Measurements from ENCODE around the gene GREB1.

Gene GREB1

GRCh38 chr2:11563784-11564666 lies 30.2 kb downstream of the GREB1 start:
- POLR2A ChIA-PET: no interaction called here
- CTCF ChIA-PET: no interaction called here
- no peak for TF ChIP-seq PKNOX1 (IDR thresholded peaks at IDR 0.05)
- no peak for TF ChIP-seq FOXA1 (IDR thresholded peaks at IDR 0.05)
- TF ChIP-seq FOXK2 (IDR thresholded peaks at IDR 0.05): no peak
- DNase-seq (ENCODE audit: extremely low spot score): no peak

- TF ChIP-seq LEF1 (IDR thresholded peaks at IDR 0.05; ENCODE audit: borderline replicate concordance): no peak
- no peak for TF ChIP-seq NFRKB (IDR thresholded peaks at IDR 0.05)
- no peak for TF ChIP-seq HDGF (IDR thresholded peaks at IDR 0.05; ENCODE audit: borderline replicate concordance)
- no peak for TF ChIP-seq FOXA1 (IDR thresholded peaks at IDR 0.05)
- no peak for TF ChIP-seq SP1 (IDR thresholded peaks at IDR 0.05)
- TF ChIP-seq CTBP1 (IDR thresholded peaks at IDR 0.05; ENCODE audit: borderline replicate concordance): no peak
- no peak for TF ChIP-seq ZNF384 (IDR thresholded peaks at IDR 0.05)
- TF ChIP-seq TARDBP (IDR thresholded peaks at IDR 0.05): no peak
- no peak for TF ChIP-seq ARNT (IDR thresholded peaks at IDR 0.05)
- no peak for TF ChIP-seq PKNOX1 (IDR thresholded peaks at IDR 0.05)
- POLR2A ChIA-PET: interaction anchor here (1.0 kb wide), 1 partner anchor 14 kb away, joined by 3 read pairs; no protein-coding TSS in a partner anchor
- no peak for DNase-seq (ENCODE audit: extremely low spot score)
- CTCF ChIA-PET: interaction anchor here (1.2 kb wide), 1 partner anchor 18 kb away, joined by 5 read pairs; no protein-coding TSS in a partner anchor
These were observed 31.1 kb downstream of the GREB1 start for GRCh38 chr2:11564816-11565567.

GRCh38 chr2:11566383-11566782 lies 32.5 kb downstream of the GREB1 start:
- POLR2A ChIA-PET: no interaction called here
- CTCF ChIA-PET: no interaction called here
- DNase-seq (ENCODE audit: extremely low spot score): no peak
- TF ChIP-seq FOXA1 (IDR thresholded peaks at IDR 0.05) (no peak), NFRKB (IDR thresholded peaks at IDR 0.05) (no peak)

- ChIA-PET POLR2A (no interaction called here), CTCF (no interaction called here)
- DNase-seq (ENCODE audit: extremely low spot score): no peak
- TF ChIP-seq ZNF384 (IDR thresholded peaks at IDR 0.05) (no peak), HDGF (IDR thresholded peaks at IDR 0.05; ENCODE audit: borderline replicate concordance) (no peak), BHLHE40 (IDR thresholded peaks at IDR 0.05; ENCODE audit: borderline replicate concordance) (no peak), SUZ12 (IDR thresholded peaks at IDR 0.05) (no peak), FOXA1 (IDR thresholded peaks at IDR 0.05) (no peak), FOXM1 (IDR thresholded peaks at IDR 0.05; ENCODE audit: borderline replicate concordance) (no peak), FOXK2 (IDR thresholded peaks at IDR 0.05) (no peak), LEF1 (IDR thresholded peaks at IDR 0.05; ENCODE audit: borderline replicate concordance) (no peak), SP1 (IDR thresholded peaks at IDR 0.05) (no peak)
These were observed 33.8 kb downstream of the GREB1 start for GRCh38 chr2:11567631-11568031.

GRCh38 chr2:11568436-11568835 lies 34.6 kb downstream of the GREB1 start:
- POLR2A ChIA-PET: no interaction called here
- no peak for DNase-seq (ENCODE audit: extremely low spot score)
- TF ChIP-seq FOXA1 (IDR thresholded peaks at IDR 0.05): no peak
- CTCF ChIA-PET: interaction anchor here (1.1 kb wide), 1 partner anchor 14 kb away, joined by 4 read pairs; no protein-coding TSS in a partner anchor

- ChIA-PET POLR2A (no interaction called here), CTCF (no interaction called here)
- DNase-seq (ENCODE audit: extremely low spot score): no peak
- TF ChIP-seq FOXK2 (IDR thresholded peaks at IDR 0.05): no peak
- TF ChIP-seq SP1 (IDR thresholded peaks at IDR 0.05): no peak
- no peak for TF ChIP-seq TARDBP (IDR thresholded peaks at IDR 0.05)
- no peak for TF ChIP-seq FOXA1 (IDR thresholded peaks at IDR 0.05)
- TF ChIP-seq BHLHE40 (IDR thresholded peaks at IDR 0.05; ENCODE audit: borderline replicate concordance): no peak
- TF ChIP-seq FOXM1 (IDR thresholded peaks at IDR 0.05; ENCODE audit: borderline replicate concordance): no peak
- no peak for TF ChIP-seq SUZ12 (IDR thresholded peaks at IDR 0.05)
- TF ChIP-seq NFRKB (IDR thresholded peaks at IDR 0.05): no peak
- no peak for TF ChIP-seq ARNT (IDR thresholded peaks at IDR 0.05)
- TF ChIP-seq CTBP1 (IDR thresholded peaks at IDR 0.05; ENCODE audit: borderline replicate concordance): no peak
- TF ChIP-seq L3MBTL2 (conservative IDR thresholded peaks at IDR 0.05): no peak
- TF ChIP-seq ZNF384 (IDR thresholded peaks at IDR 0.05): no peak
- TF ChIP-seq ELF4 (IDR thresholded peaks at IDR 0.05): no peak
- no peak for TF ChIP-seq PKNOX1 (IDR thresholded peaks at IDR 0.05)
- no peak for TF ChIP-seq LEF1 (IDR thresholded peaks at IDR 0.05; ENCODE audit: borderline replicate concordance)
- no peak for TF ChIP-seq HDGF (IDR thresholded peaks at IDR 0.05; ENCODE audit: borderline replicate concordance)
These were observed 35.8 kb downstream of the GREB1 start for GRCh38 chr2:11569636-11570035.

Data from HEK293T (cell line).